Measurements from ENCODE around the gene VASP. TPM values are rescaled to one million over a fixed set of nuclear protein-coding genes. Genes with fewer than 3 reads are reported as not detected.

Gene VASP
- total RNA-seq, 1 experiment from 2014 or later, result 152 TPM

- no peak for TF ChIP-seq ELF1 (IDR thresholded peaks at IDR 0.05; ENCODE audit: borderline replicate concordance, low read depth)
Measured at GRCh38 chr19:45523642-45524256, 16.5 kb downstream of the VASP start (continued).

DNA sequence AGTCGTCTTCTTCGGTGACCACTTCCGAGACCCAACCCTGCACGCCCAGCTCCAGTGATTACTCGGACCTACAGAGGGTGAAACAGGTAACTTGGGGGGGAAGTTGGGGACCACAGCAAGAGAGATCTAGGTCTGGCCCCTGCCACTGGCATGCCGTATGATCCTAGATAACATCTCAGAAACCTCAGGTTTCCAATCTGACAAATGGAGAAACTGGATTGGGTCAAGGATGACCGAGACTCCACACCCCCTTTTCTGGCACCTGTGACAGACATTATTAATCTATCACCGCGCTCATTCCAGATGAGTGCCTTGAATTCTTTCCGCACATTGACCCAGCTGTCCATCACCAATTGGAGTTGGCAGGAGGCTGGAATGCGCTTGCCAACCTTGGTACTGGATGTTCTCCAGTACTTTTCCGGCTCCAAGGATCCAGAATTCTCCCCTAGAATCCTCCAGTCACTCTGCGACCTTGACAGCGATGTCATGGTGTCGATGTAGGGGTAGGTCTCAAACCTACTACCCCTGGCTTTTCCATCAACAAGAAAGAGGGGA, 17.4 kb downstream of the VASP start:
- no peaks in the 10 kb centered on the region for H4K20me1 ChIP-seq (ENCODE audit: insufficient read depth)
- ATAC-seq, result no peak
- H3K9me2 ChIP-seq (ENCODE audit: insufficient read depth), result no peaks in the 10 kb centered on the region
- H3K79me2 ChIP-seq (ENCODE audit: insufficient read depth, low read length), result peaks cover 14% of the 10 kb centered on the region; the same call in 1 of the 2 replicates
- no peaks in the 10 kb centered on the region for H3K9me3 ChIP-seq (ENCODE audit: control insufficient read depth in 1 of 2, insufficient read depth in 1 of 2, low read depth in 1 of 2, low read length in 2 of 2)
- H3K27ac ChIP-seq (ENCODE audit: low read depth, low read length), result no peak overlapping the region
- ChIA-PET RAD21 (ENCODE audit: low non-redundant PET in 1 of 2, low total read pairs in 2 of 2, uncharacterized antibody in 2 of 2, unreplicated experiment in 2 of 2) (interaction anchor here in 1 of 2 experiments (0.7 kb wide), 1 partner anchor 57 kb away, joined by 3 read pairs; no protein-coding TSS in a partner anchor), CTCF (no interaction called here), POLR2A (no interaction called here)
- peaks cover 23 to 38% of the 10 kb centered on the region in 2 experiments for H3K36me3 ChIP-seq (ENCODE audit: control insufficient read depth in 1 of 2, insufficient read depth in 2 of 2, low read length in 2 of 2)
- no peak for DNase-seq (ENCODE audit: low read depth, low spot score)
- no peak overlapping the region for H3K4me2 ChIP-seq (ENCODE audit: low read length)
- no peak overlapping the region for H3K9ac ChIP-seq (ENCODE audit: low read length)
- H3K4me1 ChIP-seq (ENCODE audit: control insufficient read depth in 1 of 2, insufficient read depth in 2 of 2, low read length in 2 of 2), result peaks cover 23 to 67% of the 10 kb centered on the region in 2 experiments; a peak in 3 of 4 replicates
- H3K27me3 ChIP-seq (ENCODE audit: insufficient read depth, low read length), result no peaks in the 10 kb centered on the region
- intact Hi-C loops (cut with micrococcal nuclease), result no loop called here
- no TSS peak for BruUV-seq (replicated peaks)
- no peak overlapping the region for H3K4me3 ChIP-seq (replicated peaks in 1 of 2; ENCODE audit: low read depth in 1 of 2, low read length in 2 of 2)
- H2AFZ ChIP-seq (ENCODE audit: low read depth, low read length, poor library complexity, severe bottlenecking), result no peak overlapping the region
- TF ChIP-seq SP1 (IDR thresholded peaks at IDR 0.05; ENCODE audit: low read depth) (no peak), ZBTB33 (IDR thresholded peaks at IDR 0.05; ENCODE audit: extremely low read depth, insufficient replicate concordance, low read length) (no peak), CEBPB (IDR thresholded peaks at IDR 0.05; ENCODE audit: low read depth) (no peak), ATF3 (IDR thresholded peaks at IDR 0.05) (no peak), JUND (IDR thresholded peaks at IDR 0.05) (no peak), YY1 (IDR thresholded peaks at IDR 0.05; ENCODE audit: extremely low read depth, insufficient replicate concordance, low read depth, low read length) (no peak), EZH2 (IDR thresholded peaks at IDR 0.05) (no peak), SIN3A (IDR thresholded peaks at IDR 0.05; ENCODE audit: low read depth) (no peak), CBX3 (IDR thresholded peaks at IDR 0.05; ENCODE audit: low read depth) (no peak), EGR1 (IDR thresholded peaks at IDR 0.05; ENCODE audit: low read depth) (no peak), MAX (IDR thresholded peaks at IDR 0.05) (no peak), ELF1 (IDR thresholded peaks at IDR 0.05; ENCODE audit: borderline replicate concordance, low read depth) (no peak), SRF (IDR thresholded peaks at IDR 0.05; ENCODE audit: low read depth) (no peak), ZNF274 (IDR thresholded peaks at IDR 0.05; ENCODE audit: low read depth, low read length) (no peak), POLR2AphosphoS5 (IDR thresholded peaks at IDR 0.05; ENCODE audit: low read depth, low read length) (no peak)
- TF ChIP-seq, protein P1, sequence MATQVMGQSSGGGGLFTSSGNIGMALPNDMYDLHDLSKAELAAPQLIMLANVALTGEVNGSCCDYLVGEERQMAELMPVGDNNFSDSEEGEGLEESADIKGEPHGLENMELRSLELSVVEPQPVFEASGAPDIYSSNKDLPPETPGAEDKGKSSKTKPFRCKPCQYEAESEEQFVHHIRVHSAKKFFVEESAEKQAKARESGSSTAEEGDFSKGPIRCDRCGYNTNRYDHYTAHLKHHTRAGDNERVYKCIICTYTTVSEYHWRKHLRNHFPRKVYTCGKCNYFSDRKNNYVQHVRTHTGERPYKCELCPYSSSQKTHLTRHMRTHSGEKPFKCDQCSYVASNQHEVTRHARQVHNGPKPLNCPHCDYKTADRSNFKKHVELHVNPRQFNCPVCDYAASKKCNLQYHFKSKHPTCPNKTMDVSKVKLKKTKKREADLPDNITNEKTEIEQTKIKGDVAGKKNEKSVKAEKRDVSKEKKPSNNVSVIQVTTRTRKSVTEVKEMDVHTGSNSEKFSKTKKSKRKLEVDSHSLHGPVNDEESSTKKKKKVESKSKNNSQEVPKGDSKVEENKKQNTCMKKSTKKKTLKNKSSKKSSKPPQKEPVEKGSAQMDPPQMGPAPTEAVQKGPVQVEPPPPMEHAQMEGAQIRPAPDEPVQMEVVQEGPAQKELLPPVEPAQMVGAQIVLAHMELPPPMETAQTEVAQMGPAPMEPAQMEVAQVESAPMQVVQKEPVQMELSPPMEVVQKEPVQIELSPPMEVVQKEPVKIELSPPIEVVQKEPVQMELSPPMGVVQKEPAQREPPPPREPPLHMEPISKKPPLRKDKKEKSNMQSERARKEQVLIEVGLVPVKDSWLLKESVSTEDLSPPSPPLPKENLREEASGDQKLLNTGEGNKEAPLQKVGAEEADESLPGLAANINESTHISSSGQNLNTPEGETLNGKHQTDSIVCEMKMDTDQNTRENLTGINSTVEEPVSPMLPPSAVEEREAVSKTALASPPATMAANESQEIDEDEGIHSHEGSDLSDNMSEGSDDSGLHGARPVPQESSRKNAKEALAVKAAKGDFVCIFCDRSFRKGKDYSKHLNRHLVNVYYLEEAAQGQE (IDR thresholded peaks at IDR 0.05; ENCODE audit: low read depth), result no peak
- TF ChIP-seq, protein P2, sequence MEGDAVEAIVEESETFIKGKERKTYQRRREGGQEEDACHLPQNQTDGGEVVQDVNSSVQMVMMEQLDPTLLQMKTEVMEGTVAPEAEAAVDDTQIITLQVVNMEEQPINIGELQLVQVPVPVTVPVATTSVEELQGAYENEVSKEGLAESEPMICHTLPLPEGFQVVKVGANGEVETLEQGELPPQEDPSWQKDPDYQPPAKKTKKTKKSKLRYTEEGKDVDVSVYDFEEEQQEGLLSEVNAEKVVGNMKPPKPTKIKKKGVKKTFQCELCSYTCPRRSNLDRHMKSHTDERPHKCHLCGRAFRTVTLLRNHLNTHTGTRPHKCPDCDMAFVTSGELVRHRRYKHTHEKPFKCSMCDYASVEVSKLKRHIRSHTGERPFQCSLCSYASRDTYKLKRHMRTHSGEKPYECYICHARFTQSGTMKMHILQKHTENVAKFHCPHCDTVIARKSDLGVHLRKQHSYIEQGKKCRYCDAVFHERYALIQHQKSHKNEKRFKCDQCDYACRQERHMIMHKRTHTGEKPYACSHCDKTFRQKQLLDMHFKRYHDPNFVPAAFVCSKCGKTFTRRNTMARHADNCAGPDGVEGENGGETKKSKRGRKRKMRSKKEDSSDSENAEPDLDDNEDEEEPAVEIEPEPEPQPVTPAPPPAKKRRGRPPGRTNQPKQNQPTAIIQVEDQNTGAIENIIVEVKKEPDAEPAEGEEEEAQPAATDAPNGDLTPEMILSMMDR (IDR thresholded peaks at IDR 0.05 in 2 of 3, conservative IDR thresholded peaks at IDR 0.05 in 1 of 3; ENCODE audit: borderline replicate concordance in 1 of 3, insufficient read depth in 1 of 3, low read depth in 2 of 3, low read length in 2 of 3), result no peak
